K562 (cell line): ENCODE data around the gene HHEX. TPM values are rescaled to one million over a fixed set of nuclear protein-coding genes. Genes with fewer than 3 reads are reported as not detected.
A peak's percentile ranks its signal among the peaks of the same experiment; 100 is the strongest.

Source experiments
- CBX1 ChIP-seq: sonication (generic); IDR thresholded peaks from 2 replicates; pipeline ENCODE4 v1.6.1; 2016; ENCODE audit warnings: antibody characterized with exemption, low read depth, mild to moderate bottlenecking
- KAT7 ChIP-seq: sonication (generic); formaldehyde crosslinking; IDR thresholded peaks from 2 replicates; pipeline ENCODE4 v1.8.0; 2022; ENCODE audit warnings: missing genetic modification reagents, mild to moderate bottlenecking, borderline replicate concordance
- KDM5B ChIP-seq: fragments of 200-600 bp; sonication (generic); IDR thresholded peaks from 2 replicates; pipeline ENCODE4 v1.6.1; 2012; ENCODE audit warnings: low read depth, mild to moderate bottlenecking, moderate library complexity, low read length, control low read depth, inconsistent platforms; ENCODE audit not compliant: insufficient replicate concordance
- L3MBTL2 ChIP-seq: fragments of 450-650 bp; IDR thresholded peaks from 2 replicates; pipeline ENCODE4 v1.6.1; 2016; ENCODE audit warnings: mild to moderate bottlenecking, moderate library complexity
- MCM3 ChIP-seq: fragments of 450-650 bp; IDR thresholded peaks from 2 replicates; pipeline ENCODE4 v1.6.1; 2016
- POLR2A ChIP-seq: fragments of 450-650 bp; conservative IDR thresholded peaks from 2 replicates; pipeline ENCODE4 v1.6.1; 2016
- POLR3G ChIP-seq: IDR thresholded peaks from 2 replicates; pipeline ENCODE4 v1.6.1; 2011; ENCODE audit not compliant: insufficient read length, insufficient replicate concordance; ENCODE audit errors: extremely low read depth
- polyA plus RNA-seq, 8 experiments: library from polyadenylated mRNA; depleted of rRNA in 4 of 8; stranded (reverse) in 5 of 8; unstranded in 3 of 8; fragments of >200 nt; fragmentation: Nextera tagmentation in 2 of 8; fragmentation: Illumina TruSeq in 1 of 8; extraction: Ambion mirVana in 2 of 8; extraction: Trizol in 1 of 8; gene quantifications; 2 replicates each; pipeline versions ENCODE4 v1.2.1 to v1.2.3, GENCODE V29; 2011 to 2014; ENCODE audit warnings: inconsistent platforms in 1 of 8, missing spikeins in 1 of 8
- total RNA-seq, 7 experiments: library from RNA; depleted of rRNA in 6 of 7; stranded (reverse); fragments of >200 nt in 6 of 7; fragmentation: Illumina TruSeq in 2 of 7; extraction: Trizol in 2 of 7; gene quantifications; 2 replicates each; pipeline versions ENCODE4 v1.2.1 to v1.2.3, GENCODE V29; 2011 to 2021; ENCODE audit warnings: low replicate concordance in 1 of 7
- TF ChIP-seq, protein P1 (sequence below): fragments of 250-450 bp; sonication (Bioruptor Pico); IDR thresholded peaks from 2 replicates; pipeline ENCODE4 v1.6.1; 2021; ENCODE audit warnings: mild to moderate bottlenecking
- TF ChIP-seq, protein P2 (sequence below): sonication (generic); formaldehyde crosslinking; IDR thresholded peaks from 2 replicates; pipeline ENCODE4 v1.8.0; 2022; ENCODE audit warnings: mild to moderate bottlenecking, missing genetic modification reagents, borderline replicate concordance
- TF ChIP-seq, protein P3 (sequence below): fragments of 250-450 bp; sonication (Bioruptor Pico); IDR thresholded peaks from 2 replicates; pipeline ENCODE4 v1.4.0; 2020
- TF ChIP-seq, protein P4 (sequence below): sonication (generic); formaldehyde crosslinking; IDR thresholded peaks from 2 replicates; pipeline ENCODE4 v1.8.1; 2022; ENCODE audit warnings: missing genetic modification reagents

Gene HHEX
- total and polyA plus RNA-seq, 9 of the 15 experiments (the other 6 are each of a cell fraction or from before 2014, with no cell fraction given): 37.2 to 133 (median 80.2) TPM

DNA sequence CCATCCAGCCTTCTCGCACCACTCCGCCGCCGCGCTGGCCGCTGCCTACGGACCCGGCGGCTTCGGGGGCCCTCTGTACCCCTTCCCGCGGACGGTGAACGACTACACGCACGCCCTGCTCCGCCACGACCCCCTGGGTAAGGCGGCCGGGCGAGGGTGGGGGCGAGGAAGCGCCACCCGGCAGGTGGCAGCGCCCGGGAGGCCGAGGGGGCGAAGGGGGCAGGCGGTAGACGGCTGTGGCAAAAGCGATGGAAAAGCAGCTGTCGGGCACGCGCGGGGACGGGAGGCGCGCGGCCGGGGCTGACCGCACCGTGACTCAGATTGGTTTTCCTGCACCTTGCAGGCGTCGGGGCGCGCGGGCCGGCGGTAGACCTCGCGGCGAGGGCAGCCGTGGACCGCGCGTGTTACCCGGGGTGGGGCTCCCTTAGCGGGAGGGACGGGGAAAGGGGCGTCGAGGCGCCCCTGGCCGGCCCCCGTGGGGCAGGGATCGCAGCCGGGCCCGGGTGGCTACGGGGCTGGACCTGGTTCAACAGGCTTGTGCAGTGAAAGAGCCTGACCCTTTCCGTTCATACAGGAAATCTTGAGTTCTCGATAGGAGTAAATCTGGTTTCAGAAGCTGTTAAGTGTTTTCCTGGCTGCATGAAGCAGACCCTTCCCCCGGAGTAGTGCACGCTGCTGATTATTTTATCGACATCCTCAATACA lies 608 bp downstream of the HHEX start (continued):
- TF ChIP-seq, protein P1, sequence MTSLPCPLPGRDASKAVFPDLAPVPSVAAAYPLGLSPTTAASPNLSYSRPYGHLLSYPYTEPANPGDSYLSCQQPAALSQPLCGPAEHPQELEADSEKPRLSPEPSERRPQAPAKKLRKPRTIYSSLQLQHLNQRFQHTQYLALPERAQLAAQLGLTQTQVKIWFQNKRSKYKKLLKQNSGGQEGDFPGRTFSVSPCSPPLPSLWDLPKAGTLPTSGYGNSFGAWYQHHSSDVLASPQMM (CRISPR knock-in tag): no peak
- TF ChIP-seq KAT7: peak; percentile 87
- TF ChIP-seq KDM5B: no peak
- TF ChIP-seq, protein P2, sequence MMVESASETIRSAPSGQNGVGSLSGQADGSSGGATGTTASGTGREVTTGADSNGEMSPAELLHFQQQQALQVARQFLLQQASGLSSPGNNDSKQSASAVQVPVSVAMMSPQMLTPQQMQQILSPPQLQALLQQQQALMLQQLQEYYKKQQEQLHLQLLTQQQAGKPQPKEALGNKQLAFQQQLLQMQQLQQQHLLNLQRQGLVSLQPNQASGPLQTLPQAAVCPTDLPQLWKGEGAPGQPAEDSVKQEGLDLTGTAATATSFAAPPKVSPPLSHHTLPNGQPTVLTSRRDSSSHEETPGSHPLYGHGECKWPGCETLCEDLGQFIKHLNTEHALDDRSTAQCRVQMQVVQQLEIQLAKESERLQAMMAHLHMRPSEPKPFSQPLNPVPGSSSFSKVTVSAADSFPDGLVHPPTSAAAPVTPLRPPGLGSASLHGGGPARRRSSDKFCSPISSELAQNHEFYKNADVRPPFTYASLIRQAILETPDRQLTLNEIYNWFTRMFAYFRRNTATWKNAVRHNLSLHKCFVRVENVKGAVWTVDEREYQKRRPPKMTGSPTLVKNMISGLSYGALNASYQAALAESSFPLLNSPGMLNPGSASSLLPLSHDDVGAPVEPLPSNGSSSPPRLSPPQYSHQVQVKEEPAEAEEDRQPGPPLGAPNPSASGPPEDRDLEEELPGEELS (CRISPR knock-in tag): no peak
- TF ChIP-seq L3MBTL2: peak; percentile 32; the same call in 1 of the 2 replicates
- peak; percentile 37 for TF ChIP-seq POLR2A
- no peak for TF ChIP-seq POLR3G
- 0 out of 2 replicates have a peak, but pooled peaks have one; percentile 7 for TF ChIP-seq CBX1
- TF ChIP-seq, protein P3, sequence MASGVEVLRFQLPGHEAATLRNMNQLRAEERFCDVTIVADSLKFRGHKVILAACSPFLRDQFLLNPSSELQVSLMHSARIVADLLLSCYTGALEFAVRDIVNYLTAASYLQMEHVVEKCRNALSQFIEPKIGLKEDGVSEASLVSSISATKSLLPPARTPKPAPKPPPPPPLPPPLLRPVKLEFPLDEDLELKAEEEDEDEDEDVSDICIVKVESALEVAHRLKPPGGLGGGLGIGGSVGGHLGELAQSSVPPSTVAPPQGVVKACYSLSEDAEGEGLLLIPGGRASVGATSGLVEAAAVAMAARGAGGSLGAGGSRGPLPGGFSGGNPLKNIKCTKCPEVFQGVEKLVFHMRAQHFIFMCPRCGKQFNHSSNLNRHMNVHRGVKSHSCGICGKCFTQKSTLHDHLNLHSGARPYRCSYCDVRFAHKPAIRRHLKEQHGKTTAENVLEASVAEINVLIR (CRISPR knock-in tag): no peak
- no peak for TF ChIP-seq MCM3
- TF ChIP-seq, protein P4, sequence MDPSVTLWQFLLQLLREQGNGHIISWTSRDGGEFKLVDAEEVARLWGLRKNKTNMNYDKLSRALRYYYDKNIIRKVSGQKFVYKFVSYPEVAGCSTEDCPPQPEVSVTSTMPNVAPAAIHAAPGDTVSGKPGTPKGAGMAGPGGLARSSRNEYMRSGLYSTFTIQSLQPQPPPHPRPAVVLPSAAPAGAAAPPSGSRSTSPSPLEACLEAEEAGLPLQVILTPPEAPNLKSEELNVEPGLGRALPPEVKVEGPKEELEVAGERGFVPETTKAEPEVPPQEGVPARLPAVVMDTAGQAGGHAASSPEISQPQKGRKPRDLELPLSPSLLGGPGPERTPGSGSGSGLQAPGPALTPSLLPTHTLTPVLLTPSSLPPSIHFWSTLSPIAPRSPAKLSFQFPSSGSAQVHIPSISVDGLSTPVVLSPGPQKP: no peak
